Measurements from ENCODE around the gene JPH3. TPM values are rescaled to one million over a fixed set of nuclear protein-coding genes. Genes with fewer than 3 reads are reported as not detected.
"Not testable (repeated sequence)": the region's sequence is repeated elsewhere in the genome, so short reads cannot be mapped to it uniquely, and the experiment has no call there.

Gene JPH3
- polyA plus RNA-seq, 3 donors: not detected

DNA sequence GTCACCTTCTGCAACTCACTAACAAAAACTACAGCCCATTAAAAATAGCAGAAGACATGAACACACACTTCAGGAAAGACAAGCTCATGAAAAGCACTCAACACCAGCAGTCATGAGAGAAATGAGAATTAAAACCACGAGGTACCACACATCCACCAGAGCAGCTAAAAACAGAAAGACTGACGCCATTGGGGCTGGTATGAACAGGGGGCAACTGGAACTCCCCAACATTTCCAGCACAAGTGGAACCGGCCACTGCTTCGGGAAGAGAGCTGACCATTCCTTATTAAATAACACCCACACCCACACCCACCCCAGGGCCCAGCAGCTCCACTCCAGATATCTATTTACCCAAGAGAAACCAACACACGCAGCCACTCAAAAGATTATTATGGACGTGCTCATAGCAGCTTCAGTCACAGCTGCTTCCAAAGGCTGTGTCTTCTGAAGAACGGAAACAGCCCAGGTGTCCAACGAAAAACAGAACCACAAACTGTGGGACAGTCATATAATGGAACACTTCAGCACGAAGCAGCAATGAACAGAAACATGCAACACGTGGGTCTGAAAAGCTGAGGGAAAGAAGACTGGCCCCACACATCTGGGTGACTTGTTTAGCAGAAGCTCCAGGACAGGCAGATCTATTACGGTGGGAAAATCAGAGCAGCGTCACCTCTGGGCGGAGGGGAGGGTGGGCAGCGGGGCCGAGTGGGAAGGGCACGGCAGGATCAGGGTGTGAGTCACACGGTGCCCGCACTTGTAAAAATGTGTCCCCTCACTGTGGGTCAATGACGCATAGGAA is 122.4 kb downstream of the JPH3 start:
- no peak overlapping the region for H3K4me2 ChIP-seq (replicated peaks; ENCODE audit: extremely low read depth, low read length, poor library complexity, severe bottlenecking)
- Mint-ChIP-seq H3K4me1 (no peaks in the 10 kb centered on the region), H3K27me3 (ENCODE audit: low read depth in 3 of 3) (peaks cover 0 to 2% (median 0%) of the 10 kb centered on the region in 3 donors), H3K36me3 (peaks cover 75 to 81% of the 10 kb centered on the region in 2 donors), H3K9me3 (peaks cover 0 to 5% (median 0%) of the 10 kb centered on the region in 7 donors), H3K27ac (no peak overlapping the region), H3K4me3 (no peak overlapping the region)
- intact Hi-C loops (cut with micrococcal nuclease): no loop called here
- no peak for DNase-seq
- H3K36me3 ChIP-seq (replicated peaks in 1 of 2; ENCODE audit: control insufficient read depth in 1 of 2, insufficient read depth in 2 of 2, low read length in 2 of 2): peaks cover 49 to 85% of the 10 kb centered on the region in 2 donors
- no peaks in the 10 kb centered on the region for H4K20me1 ChIP-seq (ENCODE audit: insufficient read depth, low read length)
- no peak overlapping the region for H3K27ac ChIP-seq (ENCODE audit: low read depth in 1 of 2, low read length in 2 of 2)
- no peaks in the 10 kb centered on the region for H3K4me1 ChIP-seq (ENCODE audit: control insufficient read depth in 1 of 2, insufficient read depth in 2 of 2, low read length in 2 of 2)
- H3K79me2 ChIP-seq (ENCODE audit: insufficient read depth, low read length): no peaks in the 10 kb centered on the region
- TF ChIP-seq, protein P1, sequence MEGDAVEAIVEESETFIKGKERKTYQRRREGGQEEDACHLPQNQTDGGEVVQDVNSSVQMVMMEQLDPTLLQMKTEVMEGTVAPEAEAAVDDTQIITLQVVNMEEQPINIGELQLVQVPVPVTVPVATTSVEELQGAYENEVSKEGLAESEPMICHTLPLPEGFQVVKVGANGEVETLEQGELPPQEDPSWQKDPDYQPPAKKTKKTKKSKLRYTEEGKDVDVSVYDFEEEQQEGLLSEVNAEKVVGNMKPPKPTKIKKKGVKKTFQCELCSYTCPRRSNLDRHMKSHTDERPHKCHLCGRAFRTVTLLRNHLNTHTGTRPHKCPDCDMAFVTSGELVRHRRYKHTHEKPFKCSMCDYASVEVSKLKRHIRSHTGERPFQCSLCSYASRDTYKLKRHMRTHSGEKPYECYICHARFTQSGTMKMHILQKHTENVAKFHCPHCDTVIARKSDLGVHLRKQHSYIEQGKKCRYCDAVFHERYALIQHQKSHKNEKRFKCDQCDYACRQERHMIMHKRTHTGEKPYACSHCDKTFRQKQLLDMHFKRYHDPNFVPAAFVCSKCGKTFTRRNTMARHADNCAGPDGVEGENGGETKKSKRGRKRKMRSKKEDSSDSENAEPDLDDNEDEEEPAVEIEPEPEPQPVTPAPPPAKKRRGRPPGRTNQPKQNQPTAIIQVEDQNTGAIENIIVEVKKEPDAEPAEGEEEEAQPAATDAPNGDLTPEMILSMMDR (IDR thresholded peaks at IDR 0.05): no peak
- no peaks in the 10 kb centered on the region for H3K27me3 ChIP-seq (ENCODE audit: control insufficient read depth in 2 of 2, insufficient read depth in 2 of 2, low read length in 2 of 2)
- H3K9me3 ChIP-seq (replicated peaks in 1 of 2; ENCODE audit: control insufficient read depth in 1 of 2, insufficient read depth in 1 of 2, low read length in 2 of 2): no peaks in the 10 kb centered on the region
- H3K9ac ChIP-seq (ENCODE audit: insufficient read depth, low read length, poor library complexity, severe bottlenecking): no peak overlapping the region
- H2AFZ ChIP-seq (ENCODE audit: insufficient read depth, low read depth, low read length, poor library complexity, severe bottlenecking): no peak overlapping the region
- no peak overlapping the region for H3K4me3 ChIP-seq (replicated peaks in 1 of 3; ENCODE audit: low read depth in 2 of 3, low read length in 3 of 3)
- WGBS (ENCODE audit: insufficient coverage): 90% methylated on average over 19 of the region's 19 CpGs

DNA sequence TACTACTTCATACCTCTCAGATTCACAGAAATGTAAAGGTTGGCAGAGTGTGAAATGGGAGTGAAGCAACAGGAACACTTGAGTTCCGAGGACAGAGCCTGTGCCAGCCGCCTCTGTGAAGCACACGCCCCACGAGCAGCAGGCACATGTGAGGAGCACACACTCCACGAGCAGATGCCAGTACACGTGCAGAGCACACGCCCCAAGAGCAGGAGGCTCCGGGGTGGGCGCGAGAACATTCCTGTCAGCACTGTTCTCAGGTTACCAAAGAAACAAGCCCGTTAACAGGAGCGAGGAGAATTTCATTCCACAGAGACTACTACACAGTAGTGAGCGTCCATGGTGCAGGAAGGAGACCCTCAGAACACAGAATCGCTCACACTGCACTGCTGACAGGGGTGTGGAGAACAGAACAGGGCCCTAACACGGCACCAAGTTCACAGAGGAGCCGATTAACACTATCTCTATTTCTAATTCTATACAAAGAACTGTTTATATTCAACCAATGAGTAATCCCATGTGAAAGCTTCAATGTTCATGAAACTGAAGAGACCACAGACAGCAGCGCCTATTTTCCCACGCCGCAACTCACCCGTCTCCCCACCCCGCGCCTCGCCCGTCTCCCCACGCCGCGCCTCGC is 123.4 kb downstream of the JPH3 start:
- H3K27me3 Mint-ChIP-seq (ENCODE audit: low read depth in 3 of 3): peaks cover 0 to 2% (median 0%) of the 10 kb centered on the region in 3 donors
- Histone ChIP-seq H3K27me3 (ENCODE audit: control insufficient read depth in 2 of 2, insufficient read depth in 2 of 2, low read length in 2 of 2) (no peaks in the 10 kb centered on the region), H3K9ac (ENCODE audit: insufficient read depth, low read length, poor library complexity, severe bottlenecking) (no peak overlapping the region), H3K4me1 (ENCODE audit: control insufficient read depth in 1 of 2, insufficient read depth in 2 of 2, low read length in 2 of 2) (no peaks in the 10 kb centered on the region), H3K79me2 (ENCODE audit: insufficient read depth, low read length) (no peaks in the 10 kb centered on the region), H3K36me3 (replicated peaks in 1 of 2; ENCODE audit: control insufficient read depth in 1 of 2, insufficient read depth in 2 of 2, low read length in 2 of 2) (peaks cover 46 to 90% of the 10 kb centered on the region in 2 donors), H3K4me2 (replicated peaks; ENCODE audit: extremely low read depth, low read length, poor library complexity, severe bottlenecking) (no peak overlapping the region), H3K27ac (ENCODE audit: low read depth in 1 of 2, low read length in 2 of 2) (no peak overlapping the region), H4K20me1 (ENCODE audit: insufficient read depth, low read length) (no peaks in the 10 kb centered on the region), H2AFZ (ENCODE audit: insufficient read depth, low read depth, low read length, poor library complexity, severe bottlenecking) (no peak overlapping the region), H3K4me3 (replicated peaks in 1 of 3; ENCODE audit: low read depth in 2 of 3, low read length in 3 of 3) (no peak overlapping the region), H3K9me3 (replicated peaks in 1 of 2; ENCODE audit: control insufficient read depth in 1 of 2, insufficient read depth in 1 of 2, low read length in 2 of 2) (no peaks in the 10 kb centered on the region)
- H3K4me1 Mint-ChIP-seq: no peaks in the 10 kb centered on the region
- H3K9me3 Mint-ChIP-seq: peaks cover 0 to 2% (median 0%) of the 10 kb centered on the region in 7 donors
- DNase-seq: no peak
- TF ChIP-seq, protein P1 (IDR thresholded peaks at IDR 0.05): no peak
- peaks cover 75 to 80% of the 10 kb centered on the region in 2 donors for H3K36me3 Mint-ChIP-seq
- WGBS (ENCODE audit: insufficient coverage): 99% methylated on average over 12 of the region's 28 CpGs
- peak overlapping the region in 1 of 7 donors; percentile 77 for H3K27ac Mint-ChIP-seq
- intact Hi-C loops (cut with micrococcal nuclease): no loop called here
- H3K4me3 Mint-ChIP-seq: no peak overlapping the region

DNA sequence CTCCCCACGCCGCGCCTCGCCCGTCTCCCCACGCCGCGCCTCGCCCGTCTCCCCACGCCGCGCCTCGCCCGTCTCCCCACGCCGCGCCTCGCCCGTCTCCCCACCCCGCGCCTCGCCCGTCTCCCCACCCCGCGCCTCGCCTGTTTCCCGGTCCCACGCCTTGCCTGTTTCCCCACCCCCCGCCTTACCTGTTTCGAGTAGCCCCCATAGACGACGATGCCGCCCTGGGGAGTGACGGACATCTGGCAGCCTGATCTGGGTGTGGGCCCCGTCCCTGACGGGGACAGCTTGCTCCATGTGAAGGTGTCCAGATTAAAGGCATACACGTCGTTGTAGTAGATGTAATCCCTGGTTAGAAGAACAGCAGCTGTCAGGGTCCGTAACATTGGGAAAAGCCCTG is 124.3 kb downstream of the JPH3 start:
- H3K4me2 ChIP-seq (replicated peaks; ENCODE audit: extremely low read depth, low read length, poor library complexity, severe bottlenecking); H3K27ac ChIP-seq (ENCODE audit: low read depth in 1 of 2, low read length in 2 of 2); H3K79me2 ChIP-seq (ENCODE audit: insufficient read depth, low read length); H3K4me1 Mint-ChIP-seq; H2AFZ ChIP-seq (ENCODE audit: insufficient read depth, low read depth, low read length, poor library complexity, severe bottlenecking); H3K9me3 ChIP-seq (replicated peaks in 1 of 2; ENCODE audit: control insufficient read depth in 1 of 2, insufficient read depth in 1 of 2, low read length in 2 of 2); DNase-seq; H3K9ac ChIP-seq (ENCODE audit: insufficient read depth, low read length, poor library complexity, severe bottlenecking); H3K4me1 ChIP-seq (ENCODE audit: control insufficient read depth in 1 of 2, insufficient read depth in 2 of 2, low read length in 2 of 2); H3K27ac Mint-ChIP-seq; intact Hi-C loops (cut with micrococcal nuclease); H4K20me1 ChIP-seq (ENCODE audit: insufficient read depth, low read length); H3K4me3 Mint-ChIP-seq; H3K4me3 ChIP-seq (replicated peaks in 1 of 3; ENCODE audit: low read depth in 2 of 3, low read length in 3 of 3); H3K27me3 Mint-ChIP-seq (ENCODE audit: low read depth in 3 of 3); H3K9me3 Mint-ChIP-seq; H3K27me3 ChIP-seq (ENCODE audit: control insufficient read depth in 2 of 2, insufficient read depth in 2 of 2, low read length in 2 of 2): not testable (repeated sequence)
- peaks cover 79 to 82% of the 10 kb centered on the region in 2 donors for H3K36me3 Mint-ChIP-seq
- peaks cover 45 to 90% of the 10 kb centered on the region in 2 donors for H3K36me3 ChIP-seq (replicated peaks in 1 of 2; ENCODE audit: control insufficient read depth in 1 of 2, insufficient read depth in 2 of 2, low read length in 2 of 2)
- WGBS (ENCODE audit: insufficient coverage): 100% methylated on average over 7 of the region's 40 CpGs
